Kidney epithelial cell (primary cell): ENCODE measurements around the gene TMEM81. TPM values are rescaled to one million over a fixed set of nuclear protein-coding genes. Genes with fewer than 3 reads are reported as not detected.

Experiments used
- DNase-seq: peaks from one replicate; pipeline ENCODE4 v3.0.0-alpha.2; 2010; ENCODE audit warnings: low read depth
- H3K27me3 ChIP-seq: 2 replicates; pipeline ENCODE4 v1.6.0; 2011; ENCODE audit warnings: low read length; ENCODE audit not compliant: control insufficient read depth, insufficient read depth
- H3K36me3 ChIP-seq: 2 replicates; pipeline ENCODE4 v1.5.1; 2011; ENCODE audit warnings: low read length; ENCODE audit not compliant: control insufficient read depth, insufficient read depth
- H3K4me3 ChIP-seq: 2 replicates; pipeline ENCODE4 v1.5.1; 2011; ENCODE audit warnings: low read depth, mild to moderate bottlenecking, control low read depth, low read length
- CTCF ChIP-seq: IDR thresholded peaks from 2 replicates; pipeline ENCODE4 v1.5.1; 2011; ENCODE audit warnings: mild to moderate bottlenecking, moderate library complexity, low read length, control low read depth, inconsistent platforms; ENCODE audit not compliant: insufficient read depth, poor library complexity, severe bottlenecking
- total RNA-seq: library from RNA; depleted of rRNA; stranded (reverse); fragments of >200 nt; gene quantifications from 2 replicates; pipeline ENCODE4 v1.2.3, GENCODE V29; 2015

TMEM81 gene
- total RNA-seq, 1 donor from 2014 or later, result 3.0 TPM

GRCh38 chr1:205108464-205108863, 24.2 kb upstream of the TMEM81 start:
- H3K36me3 ChIP-seq, result peaks cover 4% of the 10 kb centered on the region
- no peaks in the 10 kb centered on the region for H3K27me3 ChIP-seq
- no peak for DNase-seq
- H3K4me3 ChIP-seq, result no peak overlapping the region
- TF ChIP-seq CTCF, result no peak

GRCh38 chr1:205107327-205107726, 23.1 kb upstream of the TMEM81 start:
- no peak for DNase-seq
- H3K4me3 ChIP-seq, result no peak overlapping the region
- TF ChIP-seq CTCF, result no peak
- H3K36me3 ChIP-seq, result peaks cover 4% of the 10 kb centered on the region
- no peaks in the 10 kb centered on the region for H3K27me3 ChIP-seq

GRCh38 chr1:205102404-205102803, 18.1 kb upstream of the TMEM81 start:
- H3K4me3 ChIP-seq, result no peak overlapping the region
- H3K27me3 ChIP-seq, result no peaks in the 10 kb centered on the region
- TF ChIP-seq CTCF, result no peak
- no peak for DNase-seq
- H3K36me3 ChIP-seq, result peaks cover 4% of the 10 kb centered on the region

- Histone ChIP-seq H3K27me3 (no peaks in the 10 kb centered on the region), H3K36me3 (no peaks in the 10 kb centered on the region), H3K4me3 (no peak overlapping the region)
- DNase-seq, result no peak
- no peak for TF ChIP-seq CTCF
Observed at GRCh38 chr1:205098242-205098641, 14.0 kb upstream of the TMEM81 start.

- DNase-seq, result no peak
- TF ChIP-seq CTCF, result no peak
- H3K4me3 ChIP-seq, result no peak overlapping the region
- H3K36me3 ChIP-seq, result no peaks in the 10 kb centered on the region
- no peaks in the 10 kb centered on the region for H3K27me3 ChIP-seq
Observed at GRCh38 chr1:205095422-205095821, 11.2 kb upstream of the TMEM81 start.

GRCh38 chr1:205091043-205091740, 6.9 kb upstream of the TMEM81 start:
- DNase-seq, result no peak
- no peaks in the 10 kb centered on the region for H3K27me3 ChIP-seq
- H3K36me3 ChIP-seq, result no peaks in the 10 kb centered on the region
- TF ChIP-seq CTCF, result no peak
- H3K4me3 ChIP-seq, result no peak overlapping the region
